ENCODE measurements around the gene IFT52. TPM values are rescaled to one million over a fixed set of nuclear protein-coding genes. Genes with fewer than 3 reads are reported as not detected.

The IFT52 gene
- total RNA-seq, 1 experiment from 2014 or later: 70.5 TPM

- H3K27ac Mint-ChIP-seq (ENCODE audit: unreplicated experiment): no peak overlapping the region
- no peak overlapping the region for H3K4me3 ChIP-seq (ENCODE audit: low read depth, low read length)
Measured at GRCh38 chr20:43549416-43550065, 41.2 kb upstream of the IFT52 start.

GRCh38 chr20:43550456-43550855 lies 40.3 kb upstream of the IFT52 start:
- intact Hi-C loops (cut with micrococcal nuclease; ENCODE audit: unreplicated experiment): no loop called here
- Histone ChIP-seq H3K27me3 (replicated peaks; ENCODE audit: control insufficient read depth, insufficient read depth, low read length) (no peaks in the 10 kb centered on the region), H3K36me3 (ENCODE audit: control insufficient read depth, insufficient read depth, low read length) (0 out of 2 replicates have a peak, but pooled peaks cover 2% of the 10 kb centered on the region), H3K4me3 (ENCODE audit: low read depth, low read length) (no peak overlapping the region), H3K9me3 (peaks cover 4% of the 10 kb centered on the region), H3K4me1 (no peaks in the 10 kb centered on the region)
- H3K27me3 Mint-ChIP-seq (ENCODE audit: insufficient read depth, unreplicated experiment): no peaks in the 10 kb centered on the region
- no peak overlapping the region for H3K4me3 Mint-ChIP-seq (ENCODE audit: unreplicated experiment)
- ChIA-PET POLR2A (no interaction called here), CTCF (interaction anchor here (0.7 to 3.6 kb wide), 3 partner anchors 8 to 13 kb away, joined by 3 to 21 read pairs (median 4); partner anchors contain the start of gene SGK2)
- TF ChIP-seq CTCF (IDR thresholded peaks at IDR 0.05; ENCODE audit: insufficient read depth in 1 of 2, low read depth in 1 of 2, low read length in 1 of 2, severe bottlenecking in 1 of 2, unreplicated experiment in 1 of 2): no peak
- no TSS peak for BruUV-seq (replicated peaks)
- H3K4me1 Mint-ChIP-seq (ENCODE audit: low read depth, unreplicated experiment): no peaks in the 10 kb centered on the region
- peaks cover 5% of the 10 kb centered on the region for H3K36me3 Mint-ChIP-seq (ENCODE audit: insufficient read depth, unreplicated experiment)
- peaks cover 26% of the 10 kb centered on the region for H3K9me3 Mint-ChIP-seq (ENCODE audit: unreplicated experiment)
- H3K27ac Mint-ChIP-seq (ENCODE audit: unreplicated experiment): no peak overlapping the region
- DNase-seq: no peak

More at GRCh38 chr20:43549416-43550065, 41.2 kb upstream of the IFT52 start:
- no peaks in the 10 kb centered on the region for H3K4me1 Mint-ChIP-seq (ENCODE audit: low read depth, unreplicated experiment)
- DNase-seq: peak in 1 of 2 experiments; percentile 38
- Histone ChIP-seq H3K9me3 (peaks cover 4% of the 10 kb centered on the region), H3K4me1 (no peaks in the 10 kb centered on the region), H3K36me3 (ENCODE audit: control insufficient read depth, insufficient read depth, low read length) (0 out of 2 replicates have a peak, but pooled peaks cover 2% of the 10 kb centered on the region), H3K27me3 (replicated peaks; ENCODE audit: control insufficient read depth, insufficient read depth, low read length) (no peaks in the 10 kb centered on the region)
- TF ChIP-seq CTCF (IDR thresholded peaks at IDR 0.05; ENCODE audit: insufficient read depth in 1 of 2, low read depth in 1 of 2, low read length in 1 of 2, severe bottlenecking in 1 of 2, unreplicated experiment in 1 of 2): no peak
- ChIA-PET POLR2A (no interaction called here), CTCF (interaction anchor here (0.6 to 3.6 kb wide), 5 partner anchors 9 to 142 kb away, joined by 3 to 21 read pairs (median 3); partner anchors contain the start of genes IFT52 and SGK2)
- no TSS peak for BruUV-seq (replicated peaks)
- intact Hi-C loops (cut with micrococcal nuclease; ENCODE audit: unreplicated experiment): no loop called here
- no peak overlapping the region for H3K4me3 Mint-ChIP-seq (ENCODE audit: unreplicated experiment)
- no peaks in the 10 kb centered on the region for H3K27me3 Mint-ChIP-seq (ENCODE audit: insufficient read depth, unreplicated experiment)
- H3K36me3 Mint-ChIP-seq (ENCODE audit: insufficient read depth, unreplicated experiment): peaks cover 5% of the 10 kb centered on the region
- peaks cover 26% of the 10 kb centered on the region for H3K9me3 Mint-ChIP-seq (ENCODE audit: unreplicated experiment)

- no peak overlapping the region for H3K4me3 ChIP-seq (ENCODE audit: low read depth, low read length)
- Mint-ChIP-seq H3K27ac (ENCODE audit: unreplicated experiment) (no peak overlapping the region), H3K27me3 (ENCODE audit: insufficient read depth, unreplicated experiment) (no peaks in the 10 kb centered on the region), H3K4me3 (ENCODE audit: unreplicated experiment) (no peak overlapping the region), H3K36me3 (ENCODE audit: insufficient read depth, unreplicated experiment) (peaks cover under 1% of the 10 kb centered on the region), H3K9me3 (ENCODE audit: unreplicated experiment) (no peaks in the 10 kb centered on the region), H3K4me1 (ENCODE audit: low read depth, unreplicated experiment) (peaks cover 11% of the 10 kb centered on the region)
- H3K9me3 ChIP-seq: no peaks in the 10 kb centered on the region
- peaks cover 26% of the 10 kb centered on the region for H3K4me1 ChIP-seq
- BruUV-seq (replicated peaks): no TSS peak
- H3K27me3 ChIP-seq (replicated peaks; ENCODE audit: control insufficient read depth, insufficient read depth, low read length): no peaks in the 10 kb centered on the region
- ChIA-PET POLR2A (no interaction called here), CTCF (interaction anchor here (0.6 kb wide), 1 partner anchor 16 kb away, joined by 3 read pairs; no protein-coding TSS in a partner anchor)
- TF ChIP-seq CTCF (IDR thresholded peaks at IDR 0.05; ENCODE audit: insufficient read depth in 1 of 2, low read depth in 1 of 2, low read length in 1 of 2, severe bottlenecking in 1 of 2, unreplicated experiment in 1 of 2): no peak
- intact Hi-C loops (cut with micrococcal nuclease; ENCODE audit: unreplicated experiment): no loop called here
- H3K36me3 ChIP-seq (ENCODE audit: control insufficient read depth, insufficient read depth, low read length): no peaks in the 10 kb centered on the region
- DNase-seq: no peak
Measured at GRCh38 chr20:43554369-43554768, 36.4 kb upstream of the IFT52 start.

Data from Caco-2 (cell line).